DMS79 (cell line): ENCODE results near the gene RBMX2.

ENCODE experiments used
- DNase-seq: peaks from one replicate; lab custom pipeline; 2025; lab: John Stamatoyannopoulos, UW

Gene RBMX2

DNA sequence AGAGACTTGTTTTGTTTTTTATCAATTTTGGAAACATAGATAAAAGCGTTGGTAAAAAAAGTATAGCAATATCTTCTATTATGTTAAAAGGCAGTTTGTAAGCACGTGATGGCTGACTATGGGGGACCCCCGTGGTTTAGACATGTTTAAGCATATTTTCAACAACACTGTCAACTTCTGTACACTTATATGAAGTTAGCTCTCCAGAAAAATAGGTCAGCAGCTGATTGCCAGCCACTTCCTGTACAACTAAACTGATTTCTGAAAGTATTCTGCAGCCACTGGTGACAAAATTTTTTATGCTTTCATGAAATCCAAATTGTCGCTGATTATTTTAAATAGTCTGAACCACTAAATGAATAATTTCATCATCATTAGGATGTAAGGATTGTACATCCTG is 45.2 kb downstream of the RBMX2 start:
- no peak for DNase-seq
